NB4 (cell line): ENCODE data around the gene ALPK3.

ENCODE experiments used
- MYC ChIP-seq: IDR thresholded peaks from 2 replicates; pipeline ENCODE4 v1.6.1; 2011; ENCODE audit warnings: low read depth, low read length
- POLR2A ChIP-seq: IDR thresholded peaks from 2 replicates; pipeline ENCODE4 v1.6.1; 2011; ENCODE audit warnings: mild to moderate bottlenecking; ENCODE audit not compliant: insufficient read length; ENCODE audit errors: extremely low read depth
- TF ChIP-seq, protein P1 (sequence below): IDR thresholded peaks from one replicate; pipeline ENCODE4 v1.5.1; 2012; ENCODE audit warnings: low read depth, low read length
- TF ChIP-seq, protein P2 (sequence below): IDR thresholded peaks from 2 replicates; pipeline ENCODE4 v1.6.1; 2011; ENCODE audit warnings: low read depth, low read length

DNA sequence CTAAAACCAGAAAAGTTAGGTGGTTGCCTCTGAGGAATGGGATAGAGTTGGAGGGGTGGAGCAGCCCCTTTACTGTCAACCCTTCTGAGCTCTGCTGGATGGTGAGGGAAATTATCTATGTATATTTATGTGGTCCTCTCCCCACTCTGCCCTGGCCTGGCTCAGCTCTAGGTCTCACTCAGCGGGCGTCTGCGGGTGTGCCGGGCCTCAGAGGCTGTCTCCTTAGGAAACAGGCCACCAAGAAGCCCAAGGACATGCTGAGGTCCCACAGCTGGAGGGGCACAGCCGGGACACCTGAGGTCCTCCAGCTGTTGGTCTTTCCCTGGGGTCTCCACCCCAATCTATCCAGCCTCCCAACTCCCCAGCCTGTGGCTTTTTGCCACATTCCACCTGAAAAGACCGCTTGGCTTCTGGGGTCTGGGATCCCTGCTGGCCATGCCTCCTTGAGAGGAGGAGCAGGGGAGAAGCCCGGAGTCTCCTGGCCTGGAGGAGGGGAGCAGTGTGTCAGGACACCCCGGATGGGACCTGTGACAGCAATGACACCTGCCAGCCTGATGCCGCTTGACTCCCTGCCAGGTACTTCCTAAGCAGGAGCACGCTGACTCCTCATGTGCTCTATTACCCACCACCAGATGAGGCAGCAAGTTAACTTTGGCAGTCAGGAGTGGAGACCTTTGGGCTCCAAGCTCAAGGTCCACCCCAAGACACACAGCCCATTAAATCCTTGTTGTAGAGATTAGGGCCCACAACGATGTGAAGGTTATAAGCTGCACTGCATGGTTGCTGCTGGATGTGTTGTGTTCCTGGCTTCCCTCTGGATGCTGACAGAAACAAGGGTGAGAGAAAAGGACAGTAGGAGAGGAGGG, 67.0 kb downstream of the ALPK3 start, which contains the start of gene SLC28A1:
- TF ChIP-seq, protein P1, sequence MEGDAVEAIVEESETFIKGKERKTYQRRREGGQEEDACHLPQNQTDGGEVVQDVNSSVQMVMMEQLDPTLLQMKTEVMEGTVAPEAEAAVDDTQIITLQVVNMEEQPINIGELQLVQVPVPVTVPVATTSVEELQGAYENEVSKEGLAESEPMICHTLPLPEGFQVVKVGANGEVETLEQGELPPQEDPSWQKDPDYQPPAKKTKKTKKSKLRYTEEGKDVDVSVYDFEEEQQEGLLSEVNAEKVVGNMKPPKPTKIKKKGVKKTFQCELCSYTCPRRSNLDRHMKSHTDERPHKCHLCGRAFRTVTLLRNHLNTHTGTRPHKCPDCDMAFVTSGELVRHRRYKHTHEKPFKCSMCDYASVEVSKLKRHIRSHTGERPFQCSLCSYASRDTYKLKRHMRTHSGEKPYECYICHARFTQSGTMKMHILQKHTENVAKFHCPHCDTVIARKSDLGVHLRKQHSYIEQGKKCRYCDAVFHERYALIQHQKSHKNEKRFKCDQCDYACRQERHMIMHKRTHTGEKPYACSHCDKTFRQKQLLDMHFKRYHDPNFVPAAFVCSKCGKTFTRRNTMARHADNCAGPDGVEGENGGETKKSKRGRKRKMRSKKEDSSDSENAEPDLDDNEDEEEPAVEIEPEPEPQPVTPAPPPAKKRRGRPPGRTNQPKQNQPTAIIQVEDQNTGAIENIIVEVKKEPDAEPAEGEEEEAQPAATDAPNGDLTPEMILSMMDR = no peak
- TF ChIP-seq POLR2A = no peak
- TF ChIP-seq, protein P2, sequence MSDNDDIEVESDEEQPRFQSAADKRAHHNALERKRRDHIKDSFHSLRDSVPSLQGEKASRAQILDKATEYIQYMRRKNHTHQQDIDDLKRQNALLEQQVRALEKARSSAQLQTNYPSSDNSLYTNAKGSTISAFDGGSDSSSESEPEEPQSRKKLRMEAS = no peak
- no peak for TF ChIP-seq MYC
